B cell (primary cell): Measurements from ENCODE around the gene MYCBP2. TPM values are rescaled to one million over a fixed set of nuclear protein-coding genes. Genes with fewer than 3 reads are reported as not detected.
"Not testable (repeated sequence)": the region's sequence is repeated elsewhere in the genome, so short reads cannot be mapped to it uniquely, and the experiment has no call there.

Experiments
- ATAC-seq: fragments of 200-7000 bp; cut with Tn5 transposase; one replicate; pipeline ENCODE4 v1.10.0; 2021; ENCODE audit warnings: low read depth, mild to moderate bottlenecking, moderate number of reproducible peaks, moderate library complexity
- CTCF ChIA-PET: fragments of 350-600 bp; sonication (Branson Sonifier 250); formaldehyde crosslinking; loops from one replicate; lab custom pipeline; 2021; ENCODE audit warnings: antibody characterized with exemption, inconsistent platforms; lab: Charles Lee
- POLR2A ChIA-PET: fragments of 350-600 bp; sonication (Branson Sonifier 250); formaldehyde crosslinking; loops from one replicate; lab custom pipeline; 2021; ENCODE audit warnings: antibody characterized with exemption; lab: Charles Lee
- DNase-seq: peaks from one replicate; pipeline ENCODE4 v3.0.0; 2013
- H2AFZ ChIP-seq: 2 replicates; pipeline ENCODE4 v1.6.1; 2012; ENCODE audit warnings: mild to moderate bottlenecking, low read depth, low read length; ENCODE audit not compliant: insufficient read depth, poor library complexity, severe bottlenecking
- H3K27ac ChIP-seq, 2 donors: 1 replicate in 1 of 2; 2 replicates in 1 of 2; pipeline ENCODE4 v1.5.1; 2012 to 2013; ENCODE audit warnings: low read length in 2 of 2, mild to moderate bottlenecking in 2 of 2, moderate library complexity in 1 of 2
- H3K27me3 ChIP-seq, 4 experiments: fragments of 200-600 bp in 1 of 4; sonication (generic) in 1 of 4; replicated peaks in 1 of 4; 1 replicate in 2 of 4; 2 replicates in 2 of 4; pipeline versions ENCODE4 v1.6.1 to v1.7.0; 2013 to 2016; ENCODE audit warnings: low read length in 3 of 4, mild to moderate bottlenecking in 2 of 4, mixed read lengths in 1 of 4, moderate library complexity in 1 of 4; ENCODE audit not compliant: insufficient read depth in 4 of 4, control insufficient read depth in 3 of 4; ENCODE audit errors: control extremely low read depth in 1 of 4
- H3K36me3 ChIP-seq, 2 experiments: replicated peaks in 1 of 2; 1 replicate in 1 of 2; 2 replicates in 1 of 2; pipeline versions ENCODE4 v1.6.1 to v1.7.1; 2013; ENCODE audit warnings: low read length in 1 of 2; ENCODE audit not compliant: insufficient read depth in 2 of 2, control insufficient read depth in 1 of 2; ENCODE audit errors: control extremely low read depth in 1 of 2, extremely low read depth in 1 of 2
- H3K4me1 ChIP-seq, 2 donors: fragments of 200-600 bp in 1 of 2; sonication (generic) in 1 of 2; 1 replicate in 1 of 2; 2 replicates in 1 of 2; pipeline versions ENCODE4 v1.5.1 to v1.6.1; 2013 to 2017; ENCODE audit warnings: low read length in 2 of 2; ENCODE audit not compliant: control insufficient read depth in 2 of 2, insufficient read depth in 2 of 2
- H3K4me2 ChIP-seq: replicated peaks from 2 replicates; pipeline ENCODE3; 2012; ENCODE audit warnings: mild to moderate bottlenecking, low read depth, low read length; ENCODE audit not compliant: poor library complexity, severe bottlenecking
- H3K4me3 ChIP-seq, 5 experiments: fragments of 200-600 bp in 1 of 5; sonication (generic) in 1 of 5; 1 replicate in 3 of 5; 2 replicates in 2 of 5; pipeline versions ENCODE4 v1.5.1 to v1.7.0; 2011 to 2016; ENCODE audit warnings: low read length in 4 of 5, mild to moderate bottlenecking in 4 of 5, low read depth in 2 of 5, control low read depth in 1 of 5, moderate library complexity in 1 of 5; ENCODE audit not compliant: insufficient read depth in 1 of 5; ENCODE audit errors: control extremely low read depth in 1 of 5, extremely low read depth in 1 of 5
- H3K79me2 ChIP-seq: fragments of 200-600 bp; sonication (generic); one replicate; pipeline ENCODE4 v1.6.0; 2016; ENCODE audit warnings: low read length; ENCODE audit not compliant: control insufficient read depth, insufficient read depth
- H3K9ac ChIP-seq: fragments of 200-600 bp; sonication (generic); 2 replicates; pipeline ENCODE4 v1.6.1; 2017; ENCODE audit warnings: mild to moderate bottlenecking, low read length, moderate library complexity
- H3K9me3 ChIP-seq, 3 donors: one replicate each; pipeline versions ENCODE4 v1.6.1 to v1.7.1; 2013; ENCODE audit warnings: low read length in 2 of 3; ENCODE audit not compliant: control insufficient read depth in 2 of 3, insufficient read depth in 1 of 3; ENCODE audit errors: control extremely low read depth in 1 of 3
- H4K20me1 ChIP-seq: 2 replicates; pipeline ENCODE4 v1.6.0; 2012; ENCODE audit warnings: mild to moderate bottlenecking, low read length; ENCODE audit not compliant: insufficient read depth, control insufficient read depth, poor library complexity, severe bottlenecking
- H3K27ac Mint-ChIP-seq: one replicate; pipeline ENCODE4 v1.8.0; 2021; ENCODE audit warnings: mixed read lengths
- H3K27me3 Mint-ChIP-seq: one replicate; pipeline ENCODE4 v1.8.0; 2021; ENCODE audit warnings: mixed read lengths
- H3K4me1 Mint-ChIP-seq: one replicate; pipeline ENCODE4 v1.8.0; 2021; ENCODE audit warnings: mixed read lengths
- H3K4me3 Mint-ChIP-seq: one replicate; pipeline ENCODE4 v1.8.0; 2021; ENCODE audit warnings: mixed read lengths
- H3K9me3 Mint-ChIP-seq: one replicate; pipeline ENCODE4 v1.8.0; 2022; ENCODE audit warnings: mixed read lengths; ENCODE audit not compliant: insufficient read depth
- EZH2 ChIP-seq: IDR thresholded peaks from 2 replicates; pipeline ENCODE4 v1.6.1; 2012; ENCODE audit warnings: borderline replicate concordance, low read depth, mild to moderate bottlenecking, moderate library complexity, low read length; ENCODE audit not compliant: insufficient read depth, poor library complexity, severe bottlenecking
- WGBS: methylation state at CpG from one replicate; pipeline ENCODE4 v1.1.5; 2013; ENCODE audit warnings: missing lambda C conversion rate; ENCODE audit not compliant: insufficient coverage; 5-methylcytosine and 5-hydroxymethylcytosine counted together
- intact Hi-C: fragments of 100-400 bp; cut with micrococcal nuclease; formaldehyde crosslinking; loops from one replicate; pipeline ENCODE4 v1.10.0; 2022
- polyA plus RNA-seq: library from polyadenylated mRNA; depleted of rRNA; stranded (reverse); fragments of >200 nt; gene quantifications from 2 replicates; pipeline ENCODE4 v1.2.3, GENCODE V29; 2012
- total RNA-seq, 2 donors: library from RNA; stranded (reverse); fragments of 120-200 nt in 1 of 2; gene quantifications; 1 replicate in 1 of 2; 2 replicates in 1 of 2; pipeline versions ENCODE4 v1.2.3 to v1.2.4, GENCODE V29; 2013 to 2022
- TF ChIP-seq, protein P1 (sequence below): fragments of 200-600 bp; IDR thresholded peaks from one replicate; pipeline ENCODE4 v1.8.0; 2022; ENCODE audit warnings: antibody characterized with exemption, mild to moderate bottlenecking

MYCBP2 gene
- total and polyA plus RNA-seq, 2 donors (not counting 1 experiment from before 2014, with no cell fraction given), result 84.0 to 237 TPM

DNA sequence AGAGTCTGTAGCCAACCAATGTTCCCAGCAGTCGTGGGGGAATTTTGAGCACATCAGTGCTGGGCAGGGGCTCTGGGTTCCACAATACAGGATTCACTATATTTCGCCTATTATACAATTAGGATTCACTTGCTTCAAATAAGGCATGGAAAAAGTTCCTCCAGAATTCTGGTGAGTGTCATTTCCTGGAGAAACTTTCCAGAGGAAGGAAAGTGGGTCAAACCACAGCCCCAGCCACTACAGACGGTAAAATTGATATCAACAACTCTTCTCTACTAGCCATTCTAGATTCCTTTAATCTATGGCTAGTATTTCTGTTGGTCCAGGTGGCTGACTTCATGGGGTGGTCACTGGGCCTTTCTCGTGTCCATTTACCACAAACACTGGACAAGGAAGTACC lies 10.5 kb downstream of the MYCBP2 start:
- WGBS, result 0% methylated on average over 1 of the region's 4 CpGs
- intact Hi-C loops, result no loop called here
- ChIA-PET CTCF (interaction anchor here (1.0 to 2.5 kb wide), 2 partner anchors 9 to 162 kb away, joined by 6 to 12 read pairs; no protein-coding TSS in a partner anchor), POLR2A (no interaction called here)
- H3K9me3 ChIP-seq, result no peaks in the 10 kb centered on the region
- no peak overlapping the region for H3K4me2 ChIP-seq
- H3K4me3 ChIP-seq, result no peak overlapping the region
- peak overlapping the region; percentile 23 for H3K27ac Mint-ChIP-seq
- ATAC-seq, result no peak
- H3K4me3 Mint-ChIP-seq, result no peak overlapping the region
- H3K4me1 ChIP-seq, result peaks cover 39 to 63% of the 10 kb centered on the region in 2 donors
- H3K4me1 Mint-ChIP-seq, result peaks cover 81% of the 10 kb centered on the region
- no peak overlapping the region for H2AFZ ChIP-seq
- H4K20me1 ChIP-seq, result peaks cover 64% of the 10 kb centered on the region
- no peak for DNase-seq
- no peaks in the 10 kb centered on the region for H3K27me3 ChIP-seq
- no peak for TF ChIP-seq EZH2
- TF ChIP-seq, protein P1, sequence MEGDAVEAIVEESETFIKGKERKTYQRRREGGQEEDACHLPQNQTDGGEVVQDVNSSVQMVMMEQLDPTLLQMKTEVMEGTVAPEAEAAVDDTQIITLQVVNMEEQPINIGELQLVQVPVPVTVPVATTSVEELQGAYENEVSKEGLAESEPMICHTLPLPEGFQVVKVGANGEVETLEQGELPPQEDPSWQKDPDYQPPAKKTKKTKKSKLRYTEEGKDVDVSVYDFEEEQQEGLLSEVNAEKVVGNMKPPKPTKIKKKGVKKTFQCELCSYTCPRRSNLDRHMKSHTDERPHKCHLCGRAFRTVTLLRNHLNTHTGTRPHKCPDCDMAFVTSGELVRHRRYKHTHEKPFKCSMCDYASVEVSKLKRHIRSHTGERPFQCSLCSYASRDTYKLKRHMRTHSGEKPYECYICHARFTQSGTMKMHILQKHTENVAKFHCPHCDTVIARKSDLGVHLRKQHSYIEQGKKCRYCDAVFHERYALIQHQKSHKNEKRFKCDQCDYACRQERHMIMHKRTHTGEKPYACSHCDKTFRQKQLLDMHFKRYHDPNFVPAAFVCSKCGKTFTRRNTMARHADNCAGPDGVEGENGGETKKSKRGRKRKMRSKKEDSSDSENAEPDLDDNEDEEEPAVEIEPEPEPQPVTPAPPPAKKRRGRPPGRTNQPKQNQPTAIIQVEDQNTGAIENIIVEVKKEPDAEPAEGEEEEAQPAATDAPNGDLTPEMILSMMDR, result no peak
- H3K27ac ChIP-seq, result peak overlapping the region in 1 of 2 donors; percentile 38
- no peak overlapping the region for H3K9ac ChIP-seq
- H3K9me3 Mint-ChIP-seq, result no peaks in the 10 kb centered on the region
- peaks cover 0 to 10% of the 10 kb centered on the region in 2 experiments for H3K36me3 ChIP-seq
- H3K79me2 ChIP-seq, result peaks cover 100% of the 10 kb centered on the region
- H3K27me3 Mint-ChIP-seq, result no peaks in the 10 kb centered on the region

GRCh38 chr13:77315509-77315908 lies 11.4 kb downstream of the MYCBP2 start:
- POLR2A ChIA-PET, ATAC-seq, DNase-seq, H3K9me3 Mint-ChIP-seq, H3K4me3 Mint-ChIP-seq, H3K27ac ChIP-seq, H3K4me2 ChIP-seq, H3K9me3 ChIP-seq, H2AFZ ChIP-seq, H3K9ac ChIP-seq, H3K27me3 ChIP-seq, H3K27me3 Mint-ChIP-seq, H3K27ac Mint-ChIP-seq, H3K4me3 ChIP-seq, intact Hi-C loops: not testable (repeated sequence)
- Histone ChIP-seq H4K20me1 (peaks cover 66% of the 10 kb centered on the region), H3K79me2 (peaks cover 100% of the 10 kb centered on the region), H3K36me3 (peaks cover 0 to 10% of the 10 kb centered on the region in 2 experiments), H3K4me1 (peaks cover 46 to 65% of the 10 kb centered on the region in 2 donors)
- peaks cover 83% of the 10 kb centered on the region for H3K4me1 Mint-ChIP-seq
- CTCF ChIA-PET, result interaction anchor here (1.0 to 2.5 kb wide), 2 partner anchors 10 to 163 kb away, joined by 6 to 12 read pairs; no protein-coding TSS in a partner anchor
- WGBS, result 83% methylated on average over 6 of the region's 7 CpGs
